ENCODE data around the gene IPO11.

The IPO11 gene

GRCh38 chr5:62596096-62596495, 183.5 kb downstream of the IPO11 start:
- no peaks in the 10 kb centered on the region for H4K20me1 ChIP-seq (ENCODE audit: insufficient read depth, low read length, poor library complexity, severe bottlenecking)
- H3F3A ChIP-seq (ENCODE audit: low read depth): no peaks in the 10 kb centered on the region
- peaks cover 29% of the 10 kb centered on the region; the same call in 1 of the 2 replicates for H3K36me3 ChIP-seq (ENCODE audit: insufficient read depth, low read length)

GRCh38 chr5:62596691-62597090, 184.1 kb downstream of the IPO11 start:
- H3K9me2 ChIP-seq (replicated peaks; ENCODE audit: low read depth, low read length): no peaks in the 10 kb centered on the region
- TF ChIP-seq CTCF (conservative IDR thresholded peaks at IDR 0.05; ENCODE audit: low read length) (no peak), EZH2phosphoT487 (IDR thresholded peaks at IDR 0.05; ENCODE audit: borderline replicate concordance) (no peak)
- H3K36me3 ChIP-seq (ENCODE audit: insufficient read depth, low read length): peaks cover 23% of the 10 kb centered on the region; the same call in 1 of the 2 replicates
- H3K4me1 ChIP-seq (ENCODE audit: insufficient read depth, low read length, poor library complexity, severe bottlenecking): peaks cover 35% of the 10 kb centered on the region
- H3K27me3 ChIP-seq (ENCODE audit: insufficient read depth, low read length, poor library complexity, severe bottlenecking): no peaks in the 10 kb centered on the region
- H3K9ac ChIP-seq (ENCODE audit: low read depth, low read length, poor library complexity, severe bottlenecking): no peak overlapping the region
- H3K4me2 ChIP-seq (ENCODE audit: low read depth, low read length, poor library complexity, severe bottlenecking): no peak overlapping the region
- H3K4me3 ChIP-seq (ENCODE audit: low read length, poor library complexity, severe bottlenecking): no peak overlapping the region
- H4K20me1 ChIP-seq (ENCODE audit: insufficient read depth, low read length, poor library complexity, severe bottlenecking): no peaks in the 10 kb centered on the region
- peaks cover 12% of the 10 kb centered on the region for H3K79me2 ChIP-seq (ENCODE audit: insufficient read depth, low read length)
- H2AFZ ChIP-seq (ENCODE audit: low read length): no peak overlapping the region
- H3K9me3 ChIP-seq (ENCODE audit: insufficient read depth, low read depth, low read length): no peaks in the 10 kb centered on the region
- 0 out of 2 replicates have a peak, but pooled peaks cover under 1% of the 10 kb centered on the region for H3F3A ChIP-seq (ENCODE audit: low read depth)

More at GRCh38 chr5:62596096-62596495, 183.5 kb downstream of the IPO11 start:
- Histone ChIP-seq H3K79me2 (ENCODE audit: insufficient read depth, low read length) (peaks cover 12% of the 10 kb centered on the region), H3K27me3 (ENCODE audit: insufficient read depth, low read length, poor library complexity, severe bottlenecking) (no peaks in the 10 kb centered on the region), H3K4me3 (ENCODE audit: low read length, poor library complexity, severe bottlenecking) (no peak overlapping the region), H3K4me2 (ENCODE audit: low read depth, low read length, poor library complexity, severe bottlenecking) (no peak overlapping the region), H3K9ac (ENCODE audit: low read depth, low read length, poor library complexity, severe bottlenecking) (no peak overlapping the region), H3K9me3 (ENCODE audit: insufficient read depth, low read depth, low read length) (no peaks in the 10 kb centered on the region), H3K9me2 (replicated peaks; ENCODE audit: low read depth, low read length) (no peaks in the 10 kb centered on the region), H3K4me1 (ENCODE audit: insufficient read depth, low read length, poor library complexity, severe bottlenecking) (peaks cover 29% of the 10 kb centered on the region), H2AFZ (ENCODE audit: low read length) (no peak overlapping the region)
- TF ChIP-seq CTCF (conservative IDR thresholded peaks at IDR 0.05; ENCODE audit: low read length) (no peak), EZH2phosphoT487 (IDR thresholded peaks at IDR 0.05; ENCODE audit: borderline replicate concordance) (no peak)

GRCh38 chr5:62597314-62597713, 184.8 kb downstream of the IPO11 start:
- Histone ChIP-seq H3K4me1 (ENCODE audit: insufficient read depth, low read length, poor library complexity, severe bottlenecking) (peaks cover 40% of the 10 kb centered on the region), H3K9ac (ENCODE audit: low read depth, low read length, poor library complexity, severe bottlenecking) (no peak overlapping the region), H3K9me2 (replicated peaks; ENCODE audit: low read depth, low read length) (no peaks in the 10 kb centered on the region), H3K79me2 (ENCODE audit: insufficient read depth, low read length) (peaks cover 12% of the 10 kb centered on the region), H3K27me3 (ENCODE audit: insufficient read depth, low read length, poor library complexity, severe bottlenecking) (no peaks in the 10 kb centered on the region), H4K20me1 (ENCODE audit: insufficient read depth, low read length, poor library complexity, severe bottlenecking) (no peaks in the 10 kb centered on the region), H3K4me3 (ENCODE audit: low read length, poor library complexity, severe bottlenecking) (no peak overlapping the region), H3K4me2 (ENCODE audit: low read depth, low read length, poor library complexity, severe bottlenecking) (no peak overlapping the region), H3K9me3 (ENCODE audit: insufficient read depth, low read depth, low read length) (no peaks in the 10 kb centered on the region), H3K36me3 (ENCODE audit: insufficient read depth, low read length) (peaks cover 17% of the 10 kb centered on the region; the same call in 1 of the 2 replicates), H3F3A (ENCODE audit: low read depth) (0 out of 2 replicates have a peak, but pooled peaks cover 4% of the 10 kb centered on the region), H2AFZ (ENCODE audit: low read length) (no peak overlapping the region)
- TF ChIP-seq CTCF (conservative IDR thresholded peaks at IDR 0.05; ENCODE audit: low read length) (no peak), EZH2phosphoT487 (IDR thresholded peaks at IDR 0.05; ENCODE audit: borderline replicate concordance) (no peak)

All from Loucy (cell line).